Activated CD8-positive, alpha-beta memory T cell treated with anti-CD3 and anti-CD28 coated beads for 48 hours (primary cell): ENCODE data around the gene GRIK4.
"Not testable (repeated sequence)": the region's sequence is repeated elsewhere in the genome, so short reads cannot be mapped to it uniquely, and the experiment has no call there.

Source experiments
- DNase-seq, 3 experiments: peaks; one replicate each; pipeline ENCODE4 v3.0.0-alpha.2; 2020; ENCODE audit warnings: low read depth in 2 of 3, low spot score in 2 of 3

Gene GRIK4

GRCh38 chr11:120511116-120511819 lies at the start of gene GRIK4:
TSS of gene GRIK4 (plus strand) at chr11:120511748. CDS start at chr11:120660319, 148,571 bp downstream.
- peak; percentile 43 to 81 (median 77) for DNase-seq

GRCh38 chr11:120462825-120463224 lies 48.7 kb upstream of the GRIK4 start:
- DNase-seq: no peak

- no peak for DNase-seq
These were observed 45.5 kb upstream of the GRIK4 start for GRCh38 chr11:120465921-120466534.

GRCh38 chr11:120467627-120468026 lies 43.9 kb upstream of the GRIK4 start:
- DNase-seq: no peak

- DNase-seq: no peak
These were observed 40.4 kb upstream of the GRIK4 start for GRCh38 chr11:120471131-120471530.

GRCh38 chr11:120471994-120472393 lies 39.6 kb upstream of the GRIK4 start:
- no peak for DNase-seq

GRCh38 chr11:120473503-120473902 lies 38.0 kb upstream of the GRIK4 start:
- DNase-seq: no peak

GRCh38 chr11:120482149-120482548 lies 29.4 kb upstream of the GRIK4 start:
- DNase-seq: no peak

GRCh38 chr11:120484722-120485121 lies 26.8 kb upstream of the GRIK4 start:
- no peak for DNase-seq

- DNase-seq: no peak
These were observed 25.4 kb upstream of the GRIK4 start for GRCh38 chr11:120486138-120486537.

GRCh38 chr11:120489799-120490198 lies 21.7 kb upstream of the GRIK4 start:
- DNase-seq: no peak

GRCh38 chr11:120492486-120492885 lies 19.1 kb upstream of the GRIK4 start:
- DNase-seq: no peak

- DNase-seq: no peak
These were observed 17.0 kb upstream of the GRIK4 start for GRCh38 chr11:120494595-120494994.

GRCh38 chr11:120499088-120499487 lies 12.5 kb upstream of the GRIK4 start:
- no peak for DNase-seq

GRCh38 chr11:120499859-120500258 lies 11.7 kb upstream of the GRIK4 start:
- DNase-seq: no peak

- no peak for DNase-seq
These were observed 11.0 kb upstream of the GRIK4 start for GRCh38 chr11:120500414-120501071.

GRCh38 chr11:120501440-120501839 lies 10.1 kb upstream of the GRIK4 start:
- no peak for DNase-seq

GRCh38 chr11:120501976-120502755 lies 9.4 kb upstream of the GRIK4 start:
- DNase-seq: no peak

GRCh38 chr11:120503529-120503928 lies 8.0 kb upstream of the GRIK4 start:
- not testable (repeated sequence) for DNase-seq

GRCh38 chr11:120505801-120506425 lies 5.6 kb upstream of the GRIK4 start:
- no peak for DNase-seq
